Fibroblast of the aortic adventitia (primary cell): ENCODE data around the gene FRZB. TPM values are rescaled to one million over a fixed set of nuclear protein-coding genes. Genes with fewer than 3 reads are reported as not detected.

Source experiments
- DNase-seq: peaks from one replicate; pipeline ENCODE4 v3.0.0-alpha.2; 2010; ENCODE audit warnings: low read depth
- H3K4me3 ChIP-seq: 2 replicates; pipeline ENCODE4 v1.5.1; 2011; ENCODE audit warnings: low read depth, mild to moderate bottlenecking, control low read depth, low read length, moderate library complexity
- total RNA-seq: library from RNA; depleted of rRNA; stranded (reverse); fragments of >200 nt; gene quantifications from 2 replicates; pipeline ENCODE4 v1.2.3, GENCODE V29; 2012; ENCODE audit warnings: low replicate concordance
- TF ChIP-seq, protein P1 (sequence below): IDR thresholded peaks from 2 replicates; pipeline ENCODE4 v1.5.1; 2011; ENCODE audit warnings: mild to moderate bottlenecking, low read length, control low read depth, inconsistent platforms; ENCODE audit not compliant: insufficient read depth

Gene FRZB
- total RNA-seq, 1 donor, result 0.18 TPM

DNA sequence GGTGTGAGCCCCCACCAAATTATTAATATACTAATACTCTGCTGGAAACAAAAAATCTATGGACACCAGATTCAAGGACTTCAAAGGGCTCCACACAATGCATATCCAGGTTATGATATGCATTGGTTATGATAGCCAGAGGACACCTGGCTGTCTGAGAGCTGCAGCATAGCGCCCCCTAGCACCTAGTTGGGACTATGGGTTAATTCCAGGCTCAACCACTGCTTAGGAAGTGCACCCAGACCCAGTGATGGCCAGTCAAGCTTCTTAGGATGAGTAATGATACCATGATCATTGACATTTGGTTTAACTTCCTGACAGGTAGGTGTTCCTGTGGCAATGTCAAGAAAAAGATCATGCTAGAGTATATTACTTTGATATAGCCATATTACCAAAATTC, 3.8 kb upstream of the FRZB start:
- DNase-seq, result no peak
- no peak overlapping the region for H3K4me3 ChIP-seq
- TF ChIP-seq, protein P1, sequence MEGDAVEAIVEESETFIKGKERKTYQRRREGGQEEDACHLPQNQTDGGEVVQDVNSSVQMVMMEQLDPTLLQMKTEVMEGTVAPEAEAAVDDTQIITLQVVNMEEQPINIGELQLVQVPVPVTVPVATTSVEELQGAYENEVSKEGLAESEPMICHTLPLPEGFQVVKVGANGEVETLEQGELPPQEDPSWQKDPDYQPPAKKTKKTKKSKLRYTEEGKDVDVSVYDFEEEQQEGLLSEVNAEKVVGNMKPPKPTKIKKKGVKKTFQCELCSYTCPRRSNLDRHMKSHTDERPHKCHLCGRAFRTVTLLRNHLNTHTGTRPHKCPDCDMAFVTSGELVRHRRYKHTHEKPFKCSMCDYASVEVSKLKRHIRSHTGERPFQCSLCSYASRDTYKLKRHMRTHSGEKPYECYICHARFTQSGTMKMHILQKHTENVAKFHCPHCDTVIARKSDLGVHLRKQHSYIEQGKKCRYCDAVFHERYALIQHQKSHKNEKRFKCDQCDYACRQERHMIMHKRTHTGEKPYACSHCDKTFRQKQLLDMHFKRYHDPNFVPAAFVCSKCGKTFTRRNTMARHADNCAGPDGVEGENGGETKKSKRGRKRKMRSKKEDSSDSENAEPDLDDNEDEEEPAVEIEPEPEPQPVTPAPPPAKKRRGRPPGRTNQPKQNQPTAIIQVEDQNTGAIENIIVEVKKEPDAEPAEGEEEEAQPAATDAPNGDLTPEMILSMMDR, result no peak

DNA sequence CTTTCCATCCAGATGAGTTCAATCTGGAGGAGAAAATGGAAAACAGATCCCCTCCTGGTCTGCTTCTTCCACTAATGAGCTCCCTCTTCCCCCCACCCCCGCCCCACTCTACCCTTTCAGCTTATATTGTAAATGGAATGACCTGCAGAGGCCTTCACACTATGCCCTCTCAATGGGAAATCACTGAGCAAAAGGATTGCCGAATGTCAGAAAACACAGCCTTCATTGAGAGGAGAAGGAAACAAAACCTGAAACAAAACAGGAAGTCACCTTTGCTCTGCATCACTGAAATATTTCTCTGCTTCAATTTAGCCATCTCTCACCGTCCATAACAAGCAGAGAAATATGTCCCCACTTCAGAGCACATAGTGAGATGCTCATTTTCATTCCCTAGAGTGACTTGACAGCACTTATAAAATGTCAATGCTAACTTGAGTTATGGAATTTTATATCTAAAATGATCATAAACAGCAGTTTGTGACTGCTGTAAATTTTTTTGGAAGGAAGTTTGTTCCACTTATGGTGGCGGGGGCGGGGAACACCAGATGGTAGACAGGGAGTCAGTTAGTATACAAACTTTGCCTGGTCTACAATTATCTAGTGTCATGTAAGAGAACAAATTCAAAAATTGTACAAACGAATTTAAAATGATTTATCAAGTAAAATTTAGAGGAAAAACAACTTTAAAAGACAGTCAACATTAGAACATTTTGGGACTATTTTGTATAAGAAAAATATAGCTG, 1.8 kb upstream of the FRZB start:
- no peak overlapping the region for H3K4me3 ChIP-seq
- TF ChIP-seq, protein P1, result no peak
- DNase-seq, result no peak

DNA sequence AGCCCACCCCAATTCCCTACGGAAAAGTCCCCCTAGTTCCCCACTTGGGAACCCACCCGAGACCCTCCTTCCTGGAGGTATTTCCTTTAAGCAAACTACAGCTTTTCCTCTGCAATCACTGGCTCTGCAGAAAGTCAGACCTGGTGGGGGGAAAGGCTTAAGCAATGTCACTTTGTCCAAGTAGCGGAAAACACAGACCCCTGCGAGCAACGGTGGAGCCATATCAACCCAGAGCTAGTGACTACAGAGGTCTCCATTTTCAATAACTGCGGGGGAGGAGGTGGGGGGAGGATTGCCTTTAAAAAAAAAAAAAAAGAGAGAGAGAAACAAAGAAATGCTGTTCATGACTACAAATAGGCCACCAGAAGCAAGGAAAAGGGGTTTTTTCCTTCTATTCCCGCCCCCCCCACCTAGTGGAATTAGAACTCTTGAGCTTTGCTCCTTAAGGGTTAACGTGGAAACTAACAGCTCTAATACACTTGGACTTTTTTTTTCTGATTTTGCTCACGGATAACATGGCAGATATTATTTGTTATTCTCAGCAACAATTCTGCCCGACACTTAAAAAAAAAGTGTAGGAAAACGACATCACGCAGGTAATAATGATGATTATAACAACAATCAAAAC, 1.1 kb upstream of the FRZB start:
- H3K4me3 ChIP-seq, result peak overlapping the region; percentile 61
- TF ChIP-seq, protein P1, result no peak
- no peak for DNase-seq

DNA sequence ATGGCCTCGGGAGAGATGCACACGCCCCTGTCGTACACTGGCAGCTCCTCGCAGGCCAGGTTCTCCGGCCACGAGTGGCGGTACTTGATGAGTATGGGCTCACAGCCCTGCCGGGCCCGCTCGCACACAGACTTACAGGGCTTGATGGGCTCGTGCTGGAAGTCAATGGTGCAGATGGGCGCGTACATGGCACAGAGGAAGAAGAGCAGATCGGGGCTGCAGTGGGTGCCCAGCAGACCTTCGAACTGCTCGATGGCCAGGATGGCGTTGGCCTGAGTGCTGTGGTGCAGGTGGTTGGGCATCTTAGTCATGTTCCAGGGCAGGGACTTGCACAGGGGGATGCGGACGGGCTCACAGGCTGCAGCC, 359 bp downstream of the FRZB start:
- DNase-seq, result no peak
- TF ChIP-seq, protein P1, result no peak
- H3K4me3 ChIP-seq, result peak overlapping the region; percentile 61

DNA sequence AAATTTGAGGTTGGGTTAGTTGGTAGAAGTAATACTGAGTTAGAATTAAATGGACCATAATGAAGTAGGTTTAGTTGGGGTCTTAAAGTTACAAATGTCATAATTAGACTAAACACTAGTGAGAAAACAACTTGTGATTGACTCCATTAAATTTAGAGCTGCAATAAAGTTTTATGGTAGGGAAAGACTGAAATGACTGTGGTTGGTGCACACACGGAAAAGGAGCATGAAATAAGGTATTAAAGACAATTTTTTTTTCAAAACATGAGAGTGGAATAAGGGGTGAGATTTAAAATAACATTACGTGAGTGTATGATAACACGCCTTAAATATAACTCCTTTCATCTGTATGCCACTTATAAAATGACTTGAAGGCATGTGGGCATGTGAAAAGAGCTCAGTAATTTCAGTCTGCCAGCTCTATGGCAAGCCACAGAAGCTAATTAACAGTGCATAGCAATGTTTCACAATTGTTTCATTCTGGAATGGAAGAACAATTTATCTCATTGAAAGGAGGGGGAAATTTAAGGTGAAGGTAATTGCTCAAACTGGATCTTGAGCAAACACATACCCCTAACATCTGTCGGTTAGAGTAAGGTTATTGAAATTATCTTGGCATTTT, 1.4 kb downstream of the FRZB start:
- no peak for DNase-seq
- no peak overlapping the region for H3K4me3 ChIP-seq
- TF ChIP-seq, protein P1, result no peak

DNA sequence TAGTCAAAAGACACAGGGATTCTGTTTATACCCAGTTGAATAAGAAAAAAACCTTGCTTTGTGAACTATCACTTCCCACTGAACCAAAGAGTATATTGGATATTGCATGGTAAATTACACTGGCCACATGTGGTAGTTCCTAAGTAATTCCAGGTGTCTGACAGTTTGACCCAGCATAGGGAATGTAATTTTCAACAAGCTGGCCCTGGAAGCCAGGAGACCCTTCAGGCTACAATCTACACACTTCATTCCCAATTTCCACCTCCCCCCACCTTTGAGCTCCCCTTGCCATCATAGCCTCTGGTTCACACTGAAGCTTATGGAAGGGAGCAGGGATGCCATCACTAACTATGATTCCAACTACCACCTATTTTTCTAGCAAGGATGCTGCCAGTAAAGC, 2.8 kb downstream of the FRZB start:
- no peak for DNase-seq
- TF ChIP-seq, protein P1, result no peak
- no peak overlapping the region for H3K4me3 ChIP-seq
